HL-60 (cell line): ENCODE results near the gene NVL.

Experiments used
- POLR2AphosphoS5 ChIP-seq: IDR thresholded peaks from 2 replicates; pipeline ENCODE4 v1.6.1; 2012; ENCODE audit warnings: low read depth
- TF ChIP-seq, protein P1 (sequence below): IDR thresholded peaks from one replicate; pipeline ENCODE4 v1.5.1; 2011; ENCODE audit warnings: low read length, control low read depth, inconsistent platforms; ENCODE audit not compliant: insufficient read depth

- TF ChIP-seq, protein P1, sequence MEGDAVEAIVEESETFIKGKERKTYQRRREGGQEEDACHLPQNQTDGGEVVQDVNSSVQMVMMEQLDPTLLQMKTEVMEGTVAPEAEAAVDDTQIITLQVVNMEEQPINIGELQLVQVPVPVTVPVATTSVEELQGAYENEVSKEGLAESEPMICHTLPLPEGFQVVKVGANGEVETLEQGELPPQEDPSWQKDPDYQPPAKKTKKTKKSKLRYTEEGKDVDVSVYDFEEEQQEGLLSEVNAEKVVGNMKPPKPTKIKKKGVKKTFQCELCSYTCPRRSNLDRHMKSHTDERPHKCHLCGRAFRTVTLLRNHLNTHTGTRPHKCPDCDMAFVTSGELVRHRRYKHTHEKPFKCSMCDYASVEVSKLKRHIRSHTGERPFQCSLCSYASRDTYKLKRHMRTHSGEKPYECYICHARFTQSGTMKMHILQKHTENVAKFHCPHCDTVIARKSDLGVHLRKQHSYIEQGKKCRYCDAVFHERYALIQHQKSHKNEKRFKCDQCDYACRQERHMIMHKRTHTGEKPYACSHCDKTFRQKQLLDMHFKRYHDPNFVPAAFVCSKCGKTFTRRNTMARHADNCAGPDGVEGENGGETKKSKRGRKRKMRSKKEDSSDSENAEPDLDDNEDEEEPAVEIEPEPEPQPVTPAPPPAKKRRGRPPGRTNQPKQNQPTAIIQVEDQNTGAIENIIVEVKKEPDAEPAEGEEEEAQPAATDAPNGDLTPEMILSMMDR = no peak
- TF ChIP-seq POLR2AphosphoS5 = no peak
Measured at GRCh38 chr1:224264321-224264720, 65.7 kb downstream of the NVL start.
